Caco-2 (cell line): Measurements from ENCODE around the gene LIMD2. TPM values are rescaled to one million over a fixed set of nuclear protein-coding genes. Genes with fewer than 3 reads are reported as not detected.

ENCODE experiments used
- BruUV-seq: library from RNA; stranded (reverse); fragments of 400-500 nt; replicated peaks from 2 replicates; lab custom pipeline; 2021; lab: Mats Ljungman, UMichigan
- CTCF ChIA-PET: fragments of 300-600 bp; sonication (Branson Sonifier 250); formaldehyde crosslinking; loops from one replicate; lab custom pipeline; 2022; ENCODE audit warnings: antibody characterized with exemption; lab: Charles Lee
- POLR2A ChIA-PET: fragments of 300-600 bp; sonication (Branson Sonifier 250); formaldehyde crosslinking; loops from one replicate; lab custom pipeline; 2022; ENCODE audit warnings: antibody characterized with exemption; lab: Charles Lee
- DNase-seq, 2 experiments: peaks; one replicate each; pipeline versions ENCODE4 v3.0.0 to v3.0.0-alpha.2; 2020 to 2022
- H3K27me3 ChIP-seq: replicated peaks from 2 replicates; pipeline ENCODE4 v1.6.0; 2011; ENCODE audit warnings: low read length; ENCODE audit not compliant: control insufficient read depth, insufficient read depth
- H3K36me3 ChIP-seq: 2 replicates; pipeline ENCODE4 v1.5.1; 2011; ENCODE audit warnings: low read length; ENCODE audit not compliant: control insufficient read depth, insufficient read depth
- H3K4me1 ChIP-seq: fragments of 250-450 bp; sonication (Bioruptor Pico); 2 replicates; pipeline ENCODE4 v1.5.1; 2020; ENCODE audit warnings: mild to moderate bottlenecking
- H3K4me3 ChIP-seq: 2 replicates; pipeline ENCODE4 v1.5.1; 2011; ENCODE audit warnings: low read depth, mild to moderate bottlenecking, control low read depth, low read length
- H3K9me3 ChIP-seq: fragments of 250-450 bp; sonication (Bioruptor Pico); 2 replicates; pipeline ENCODE4 v1.5.1; 2020; ENCODE audit warnings: mild to moderate bottlenecking, moderate library complexity
- H3K27ac Mint-ChIP-seq: one replicate; pipeline ENCODE4 v1.8.0; 2022; ENCODE audit warnings: mixed read lengths; ENCODE audit not compliant: unreplicated experiment
- H3K27me3 Mint-ChIP-seq: one replicate; pipeline ENCODE4 v1.8.0; 2022; ENCODE audit warnings: mixed read lengths; ENCODE audit not compliant: insufficient read depth, unreplicated experiment
- H3K36me3 Mint-ChIP-seq: one replicate; pipeline ENCODE4 v1.8.0; 2022; ENCODE audit warnings: mild to moderate bottlenecking, mixed read lengths; ENCODE audit not compliant: insufficient read depth, unreplicated experiment
- H3K4me1 Mint-ChIP-seq: one replicate; pipeline ENCODE4 v1.8.0; 2022; ENCODE audit warnings: low read depth, mixed read lengths; ENCODE audit not compliant: unreplicated experiment
- H3K4me3 Mint-ChIP-seq: one replicate; pipeline ENCODE4 v1.8.0; 2022; ENCODE audit warnings: mild to moderate bottlenecking, moderate library complexity, mixed read lengths; ENCODE audit not compliant: unreplicated experiment
- H3K9me3 Mint-ChIP-seq: one replicate; pipeline ENCODE4 v1.8.0; 2022; ENCODE audit warnings: mixed read lengths; ENCODE audit not compliant: unreplicated experiment
- CTCF ChIP-seq, 2 experiments: fragments of 200-600 bp in 1 of 2; IDR thresholded peaks; 1 replicate in 1 of 2; 2 replicates in 1 of 2; pipeline versions ENCODE4 v1.5.1 to v1.8.0; 2011 to 2022; ENCODE audit warnings: antibody characterized with exemption in 1 of 2, control low read depth in 1 of 2, inconsistent platforms in 1 of 2, low read depth in 1 of 2, low read length in 1 of 2, mild to moderate bottlenecking in 1 of 2, moderate library complexity in 1 of 2; ENCODE audit not compliant: insufficient read depth in 1 of 2, severe bottlenecking in 1 of 2, unreplicated experiment in 1 of 2
- intact Hi-C: fragments of 100-400 bp; cut with micrococcal nuclease; formaldehyde crosslinking; loops from one replicate; pipeline ENCODE4 v1.10.0; 2022; ENCODE audit not compliant: unreplicated experiment
- total RNA-seq: library from RNA; stranded (reverse); gene quantifications from 2 replicates; pipeline ENCODE4 v1.2.3, GENCODE V29; 2022

LIMD2 gene
- total RNA-seq, 1 experiment from 2014 or later = 4.1 TPM

GRCh38 chr17:63698381-63698885 lies 1.5 kb downstream of the LIMD2 start:
- no peaks in the 10 kb centered on the region for H3K36me3 ChIP-seq
- no TSS peak for BruUV-seq
- Mint-ChIP-seq H3K27me3 (no peaks in the 10 kb centered on the region), H3K27ac (no peak overlapping the region), H3K9me3 (no peaks in the 10 kb centered on the region), H3K36me3 (peaks cover 8% of the 10 kb centered on the region), H3K4me3 (peak overlapping the region; percentile 65), H3K4me1 (no peaks in the 10 kb centered on the region)
- no peaks in the 10 kb centered on the region for H3K9me3 ChIP-seq
- no peak for DNase-seq
- no peak for TF ChIP-seq CTCF (IDR thresholded peaks at IDR 0.05; ENCODE audit: insufficient read depth in 1 of 2, low read depth in 1 of 2, low read length in 1 of 2, severe bottlenecking in 1 of 2, unreplicated experiment in 1 of 2)
- intact Hi-C loops = loop anchor here (5.0 to 10.0 kb wide), 3 partner anchors 76 to 274 kb away; partner anchors contain the start of genes FTSJ3, MAP3K3 and PSMC5
- H3K4me3 ChIP-seq = no peak overlapping the region
- no peaks in the 10 kb centered on the region for H3K4me1 ChIP-seq
- CTCF ChIA-PET = interaction anchor here (1.0 to 1.2 kb wide), 2 partner anchors 12 to 86 kb away, joined by 3 to 5 read pairs; no protein-coding TSS in a partner anchor
- no peaks in the 10 kb centered on the region for H3K27me3 ChIP-seq
- POLR2A ChIA-PET = interaction anchor here (0.6 to 0.7 kb wide), 2 partner anchors 66 to 75 kb away, joined by 3 to 5 read pairs; partner anchors contain the start of genes CCDC47 and DDX42

GRCh38 chr17:63697341-63698286 lies 2.3 kb downstream of the LIMD2 start:
- POLR2A ChIA-PET = interaction anchor here (0.6 to 0.7 kb wide), 2 partner anchors 65 to 76 kb away, joined by 3 to 5 read pairs; partner anchors contain the start of genes CCDC47 and DDX42
- Mint-ChIP-seq H3K4me3 (peak overlapping the region; percentile 65), H3K4me1 (no peaks in the 10 kb centered on the region), H3K27ac (no peak overlapping the region), H3K36me3 (peaks cover 8% of the 10 kb centered on the region), H3K27me3 (no peaks in the 10 kb centered on the region), H3K9me3 (no peaks in the 10 kb centered on the region)
- intact Hi-C loops = loop anchor here (5.0 to 10.0 kb wide), 3 partner anchors 75 to 273 kb away; partner anchors contain the start of genes FTSJ3, MAP3K3 and PSMC5
- TF ChIP-seq CTCF (IDR thresholded peaks at IDR 0.05; ENCODE audit: insufficient read depth in 1 of 2, low read depth in 1 of 2, low read length in 1 of 2, severe bottlenecking in 1 of 2, unreplicated experiment in 1 of 2) = peak; percentile 29 to 56
- peak in 1 of 2 experiments; percentile 69 for DNase-seq
- Histone ChIP-seq H3K36me3 (no peaks in the 10 kb centered on the region), H3K4me1 (no peaks in the 10 kb centered on the region), H3K27me3 (no peaks in the 10 kb centered on the region), H3K4me3 (no peak overlapping the region), H3K9me3 (no peaks in the 10 kb centered on the region)
- CTCF ChIA-PET = interaction anchor here (1.2 kb wide), 1 partner anchor 86 kb away, joined by 5 read pairs; no protein-coding TSS in a partner anchor
- no TSS peak for BruUV-seq

GRCh38 chr17:63696381-63696961 lies 3.5 kb downstream of the LIMD2 start:
- H3K4me3 ChIP-seq = no peak overlapping the region
- no peaks in the 10 kb centered on the region for H3K4me1 ChIP-seq
- ChIA-PET POLR2A (no interaction called here), CTCF (interaction anchor here (0.8 kb wide), 1 partner anchor 20 kb away, joined by 3 read pairs; no protein-coding TSS in a partner anchor)
- peak; percentile 38 to 58 for TF ChIP-seq CTCF (IDR thresholded peaks at IDR 0.05; ENCODE audit: insufficient read depth in 1 of 2, low read depth in 1 of 2, low read length in 1 of 2, severe bottlenecking in 1 of 2, unreplicated experiment in 1 of 2)
- H3K9me3 Mint-ChIP-seq = no peaks in the 10 kb centered on the region
- H3K4me3 Mint-ChIP-seq = no peak overlapping the region
- BruUV-seq = no TSS peak
- H3K4me1 Mint-ChIP-seq = no peaks in the 10 kb centered on the region
- H3K27ac Mint-ChIP-seq = no peak overlapping the region
- no peaks in the 10 kb centered on the region for H3K36me3 ChIP-seq
- H3K36me3 Mint-ChIP-seq = peaks cover 8% of the 10 kb centered on the region
- H3K27me3 ChIP-seq = no peaks in the 10 kb centered on the region
- DNase-seq = peak in 1 of 2 experiments; percentile 52
- no peaks in the 10 kb centered on the region for H3K27me3 Mint-ChIP-seq
- no peaks in the 10 kb centered on the region for H3K9me3 ChIP-seq
- intact Hi-C loops = loop anchor here (5.0 to 10.0 kb wide), 3 partner anchors 74 to 272 kb away; partner anchors contain the start of genes FTSJ3, MAP3K3 and PSMC5
